ENCODE data around the gene BICC1. TPM values are rescaled to one million over a fixed set of nuclear protein-coding genes. Genes with fewer than 3 reads are reported as not detected.

The BICC1 gene
- total and polyA plus RNA-seq, 4 donors = 0.82 to 6.1 (median 4.5) TPM

- peaks cover 4 to 8% (median 4%) of the 10 kb centered on the region in 4 donors for H3K9me3 ChIP-seq (ENCODE audit: control insufficient read depth in 4 of 4, low read length in 3 of 4)
- WGBS = 86% methylated on average over 1 of the region's 1 CpG
Measured at GRCh38 chr10:58557714-58558113, 45.0 kb downstream of the BICC1 start.

More at GRCh38 chr10:58557714-58558113, 45.0 kb downstream of the BICC1 start:
- no peak for DNase-seq (ENCODE audit: low spot score)
- H3K4me3 ChIP-seq (ENCODE audit: low read depth in 1 of 3, low read length in 3 of 3) = no peak overlapping the region
- H3K9ac ChIP-seq (ENCODE audit: low read depth in 1 of 2, low read length in 2 of 2) = no peak overlapping the region
- H3K27me3 ChIP-seq (ENCODE audit: control insufficient read depth in 4 of 4, insufficient read depth in 4 of 4, low read length in 3 of 4) = no peaks in the 10 kb centered on the region
- peaks cover 0 to 4% (median 0%) of the 10 kb centered on the region in 4 donors for H3K4me1 ChIP-seq (ENCODE audit: control insufficient read depth in 4 of 4, insufficient read depth in 4 of 4, low read length in 3 of 4)
- TF ChIP-seq FOXA2 (IDR thresholded peaks at IDR 0.05) = no peak
- TF ChIP-seq JUND (IDR thresholded peaks at IDR 0.05) = no peak
- TF ChIP-seq EGR1 (IDR thresholded peaks at IDR 0.05; ENCODE audit: low read depth in 2 of 2) = no peak
- TF ChIP-seq SP1 (IDR thresholded peaks at IDR 0.05) = no peak
- TF ChIP-seq TAF1 (conservative IDR thresholded peaks at IDR 0.05) = no peak
- TF ChIP-seq ATF3 (IDR thresholded peaks at IDR 0.05) = no peak
- no peak for TF ChIP-seq GABPA (IDR thresholded peaks at IDR 0.05 in 1 of 2, conservative IDR thresholded peaks at IDR 0.05 in 1 of 2)
- TF ChIP-seq MAX (IDR thresholded peaks at IDR 0.05) = no peak
- no peak for TF ChIP-seq YY1 (IDR thresholded peaks at IDR 0.05)
- TF ChIP-seq HNF4G (IDR thresholded peaks at IDR 0.05) = no peak
- TF ChIP-seq NR2F2 (IDR thresholded peaks at IDR 0.05) = no peak
- TF ChIP-seq ZBTB33 (IDR thresholded peaks at IDR 0.05) = no peak
- TF ChIP-seq RAD21 (IDR thresholded peaks at IDR 0.05) = no peak
- TF ChIP-seq HNF4A (conservative IDR thresholded peaks at IDR 0.05) = no peak
- no peak for TF ChIP-seq FOXA1 (IDR thresholded peaks at IDR 0.05)
- TF ChIP-seq CTCF (IDR thresholded peaks at IDR 0.05; ENCODE audit: low read depth, low read length, missing input control) = no peak
- TF ChIP-seq RXRA (IDR thresholded peaks at IDR 0.05) = no peak
- no peak for TF ChIP-seq REST (IDR thresholded peaks at IDR 0.05)
- no peaks in the 10 kb centered on the region for H3K36me3 ChIP-seq (ENCODE audit: control insufficient read depth in 4 of 4, insufficient read depth in 3 of 4, low read depth in 1 of 4, low read length in 3 of 4)
- H3K27ac ChIP-seq (ENCODE audit: low read depth in 1 of 2, low read length in 2 of 2) = no peak overlapping the region

All from liver (tissue), 9 donors.